ENCODE data around the gene MGA.

Gene MGA

GRCh38 chr15:41806291-41807181, 146.3 kb downstream of the MGA start:
- DNase-seq (ENCODE audit: low read depth) = peak; percentile 15

GRCh38 chr15:41809121-41809520, 148.9 kb downstream of the MGA start:
- DNase-seq (ENCODE audit: low read depth) = peak; percentile 54

GRCh38 chr15:41809526-41810220, 149.5 kb downstream of the MGA start:
- DNase-seq (ENCODE audit: low read depth) = no peak

GRCh38 chr15:41810651-41811431, 150.6 kb downstream of the MGA start:
- DNase-seq (ENCODE audit: low read depth) = no peak

- peak; percentile 85 for DNase-seq (ENCODE audit: low read depth)
These were observed 151.4 kb downstream of the MGA start for GRCh38 chr15:41811432-41812195.

- DNase-seq (ENCODE audit: low read depth) = no peak
These were observed 152.7 kb downstream of the MGA start for GRCh38 chr15:41812820-41813375.

GRCh38 chr15:41813426-41813825, 153.2 kb downstream of the MGA start:
- no peak for DNase-seq (ENCODE audit: low read depth)

GRCh38 chr15:41814534-41814933, 154.3 kb downstream of the MGA start:
- no peak for DNase-seq (ENCODE audit: low read depth)

GRCh38 chr15:41816788-41817187, 156.6 kb downstream of the MGA start:
- no peak for DNase-seq (ENCODE audit: low read depth)

GRCh38 chr15:41817327-41817726, 157.1 kb downstream of the MGA start:
- no peak for DNase-seq (ENCODE audit: low read depth)

- DNase-seq (ENCODE audit: low read depth) = no peak
These were observed 157.6 kb downstream of the MGA start for GRCh38 chr15:41817781-41818180.

- DNase-seq (ENCODE audit: low read depth) = no peak
These were observed 159.3 kb downstream of the MGA start for GRCh38 chr15:41819455-41820050.

- no peak for DNase-seq (ENCODE audit: low read depth)
These were observed 160.7 kb downstream of the MGA start for GRCh38 chr15:41820791-41821423.

GRCh38 chr15:41821831-41822230, 161.6 kb downstream of the MGA start:
- DNase-seq (ENCODE audit: low read depth) = no peak

- DNase-seq (ENCODE audit: low read depth) = no peak
These were observed 162.3 kb downstream of the MGA start for GRCh38 chr15:41822471-41822870.

All from EH (cell line).